GDM1 (cell line): ENCODE measurements around the gene TBC1D8.
A peak's percentile ranks its signal among the peaks of the same experiment; 100 is the strongest.

Experiments
- DNase-seq: peaks from one replicate; lab custom pipeline; 2025; lab: John Stamatoyannopoulos, UW

The TBC1D8 gene

DNA sequence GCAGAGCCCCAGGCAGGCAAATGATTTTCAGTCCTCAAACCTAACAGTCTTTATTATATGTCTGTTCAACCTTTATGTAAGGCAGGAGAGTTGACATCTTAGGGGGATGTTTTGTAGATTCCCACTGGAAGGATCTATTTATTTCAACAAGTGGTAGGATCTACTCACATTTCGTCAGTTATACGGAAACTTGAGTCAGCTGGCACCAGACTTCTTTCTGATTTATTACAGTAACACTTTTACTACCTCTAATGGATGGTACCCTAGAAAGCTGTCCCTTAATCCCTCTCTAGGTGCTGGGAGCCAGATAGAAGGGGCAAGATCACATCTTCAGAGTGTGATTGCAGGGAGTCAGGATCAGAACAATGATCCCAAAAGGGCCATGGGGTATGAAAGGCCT is 151.2 kb downstream of the TBC1D8 start:
- DNase-seq: no peak

DNA sequence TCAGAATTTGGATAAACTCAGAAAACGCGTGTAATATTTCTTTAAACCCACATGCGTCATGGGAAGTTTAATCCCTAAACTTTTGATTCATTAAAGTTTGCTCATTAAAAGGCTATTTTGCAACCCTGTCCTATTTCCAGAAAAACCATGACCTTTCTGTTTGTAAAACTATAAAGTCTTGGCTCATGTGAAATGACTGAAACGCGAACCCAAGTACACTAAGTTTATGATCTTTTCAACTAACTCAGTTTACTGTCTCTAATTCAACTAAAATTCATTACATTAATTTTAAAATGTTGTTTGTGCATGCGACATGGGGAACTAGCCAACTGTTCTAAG is 153.0 kb downstream of the TBC1D8 start:
- no peak for DNase-seq

DNA sequence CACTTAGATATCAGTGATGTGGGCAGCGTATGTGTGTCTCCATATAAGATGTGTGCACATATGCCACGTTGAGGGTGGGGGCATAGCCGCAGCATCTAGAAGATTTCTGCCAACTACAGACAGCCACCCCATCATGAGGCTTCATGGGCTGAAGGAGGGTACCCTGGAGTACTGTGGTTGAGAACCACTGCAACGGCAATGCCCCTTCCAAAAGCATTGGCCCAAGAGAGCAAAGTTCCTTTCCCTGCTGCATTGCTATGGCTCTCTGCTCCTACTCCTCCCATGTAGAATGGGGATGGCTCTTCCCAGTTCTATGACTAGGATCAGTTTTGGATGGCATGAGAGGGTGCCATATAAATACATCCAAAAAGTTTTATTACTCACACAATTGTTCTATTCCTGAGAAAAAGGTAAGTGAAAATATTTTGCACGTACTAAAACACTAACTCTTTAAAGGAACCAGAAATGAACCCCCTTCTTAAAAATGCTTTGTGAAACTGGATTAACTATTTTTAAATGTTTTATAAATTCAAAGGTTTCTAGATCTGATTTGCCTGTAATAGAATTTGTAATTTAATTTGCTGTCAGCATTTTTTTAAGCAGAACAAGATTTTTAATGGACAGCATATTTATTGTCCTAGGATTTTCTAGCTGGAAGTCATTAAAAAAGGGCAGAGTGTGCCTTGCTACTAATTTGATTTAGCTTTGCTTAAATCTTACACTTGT is 153.5 kb downstream of the TBC1D8 start:
- DNase-seq: no peak

DNA sequence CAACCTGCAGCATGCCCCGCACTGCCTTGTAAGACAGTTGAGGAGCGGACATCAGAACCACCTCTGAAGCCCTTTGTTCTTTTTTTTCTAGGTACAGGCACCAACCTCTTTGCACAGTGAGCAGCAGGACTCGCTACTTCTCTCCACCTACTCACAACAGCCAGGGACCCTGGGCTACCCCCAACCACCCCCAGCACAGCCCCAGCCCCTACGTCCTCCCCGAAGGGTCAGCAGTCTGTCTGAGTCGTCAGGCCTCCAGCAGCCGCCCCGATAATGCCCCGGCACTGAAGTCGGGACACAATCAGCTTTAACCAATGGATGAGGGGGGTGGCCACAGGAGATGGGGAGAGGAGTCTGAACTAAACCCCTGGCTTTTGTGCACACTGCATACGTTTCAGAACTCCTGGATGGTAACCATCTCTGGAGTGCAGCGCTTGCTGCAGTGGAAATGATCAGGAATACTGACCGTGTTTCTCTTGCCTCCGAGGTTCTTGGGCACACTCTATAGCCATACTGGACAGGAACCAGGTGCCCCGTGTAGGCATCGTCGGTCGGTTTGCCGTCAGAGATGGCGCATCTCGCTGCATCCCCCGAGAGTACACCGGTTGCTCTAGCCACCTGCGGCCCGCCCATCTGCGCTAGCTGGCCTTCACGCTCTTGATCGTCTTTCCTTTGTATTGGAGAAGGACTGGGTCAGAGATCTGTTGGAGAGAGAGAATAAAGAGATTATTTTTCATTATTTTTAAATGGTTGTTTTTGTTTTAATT is 155.7 kb downstream of the TBC1D8 start:
- DNase-seq: no peak

DNA sequence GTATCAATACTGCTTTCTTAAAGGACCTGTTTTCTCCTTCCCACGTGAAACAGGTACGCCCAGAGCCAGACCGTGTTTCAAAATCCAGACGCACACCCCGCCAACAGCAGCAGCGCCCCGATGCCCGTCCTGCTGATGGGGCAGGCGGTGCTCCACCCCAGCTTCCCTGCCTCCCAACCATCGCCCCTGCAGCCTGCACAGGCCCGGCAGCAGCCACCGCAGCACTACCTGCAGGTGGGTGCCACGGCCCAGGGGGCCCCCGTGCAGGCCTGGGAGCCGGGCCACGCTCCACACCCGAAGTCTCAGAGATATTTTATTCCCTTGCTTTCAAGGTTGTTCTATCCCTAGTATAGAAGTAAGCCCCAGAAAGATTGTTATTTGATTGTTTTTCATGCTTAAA is 157.9 kb downstream of the TBC1D8 start:
- no peak for DNase-seq

DNA sequence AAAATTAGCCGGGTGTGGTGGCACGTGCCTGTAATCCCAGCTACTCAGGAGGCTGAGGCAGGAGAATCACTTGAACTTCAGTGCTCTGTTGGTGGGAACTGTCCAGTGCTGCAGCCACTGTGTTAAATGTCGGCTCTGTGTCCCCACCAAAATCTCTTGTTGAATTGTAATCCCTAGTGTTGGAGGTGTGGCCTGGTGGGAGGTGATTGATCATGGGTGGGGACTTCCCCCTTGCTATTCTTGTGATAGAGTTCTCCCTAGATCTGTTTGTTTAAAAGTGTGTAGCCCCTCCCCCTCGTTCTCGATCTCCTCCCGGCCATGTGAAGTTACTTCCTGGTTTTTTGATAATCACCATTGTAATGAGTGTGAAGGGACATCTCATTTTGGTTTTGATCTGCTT is 158.9 kb downstream of the TBC1D8 start:
- DNase-seq: no peak

DNA sequence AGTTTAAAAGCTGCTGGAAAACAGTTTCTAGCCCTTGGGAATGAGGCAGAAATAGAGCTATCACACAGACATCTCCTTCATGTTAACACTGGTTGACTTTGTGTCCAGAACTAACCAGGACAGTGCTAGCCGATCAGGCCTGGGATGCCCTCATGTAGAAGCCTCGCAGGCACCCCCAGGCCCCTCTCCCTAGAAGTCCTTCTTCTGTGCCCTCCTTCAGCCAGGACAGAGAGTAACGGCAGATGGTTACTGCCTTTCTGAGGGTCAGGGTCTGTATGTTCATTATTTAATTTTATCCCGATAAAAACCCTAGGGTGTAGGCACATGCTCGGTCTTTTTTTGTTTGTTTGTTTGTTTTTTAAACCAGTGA is 159.8 kb downstream of the TBC1D8 start:
- no peak for DNase-seq

DNA sequence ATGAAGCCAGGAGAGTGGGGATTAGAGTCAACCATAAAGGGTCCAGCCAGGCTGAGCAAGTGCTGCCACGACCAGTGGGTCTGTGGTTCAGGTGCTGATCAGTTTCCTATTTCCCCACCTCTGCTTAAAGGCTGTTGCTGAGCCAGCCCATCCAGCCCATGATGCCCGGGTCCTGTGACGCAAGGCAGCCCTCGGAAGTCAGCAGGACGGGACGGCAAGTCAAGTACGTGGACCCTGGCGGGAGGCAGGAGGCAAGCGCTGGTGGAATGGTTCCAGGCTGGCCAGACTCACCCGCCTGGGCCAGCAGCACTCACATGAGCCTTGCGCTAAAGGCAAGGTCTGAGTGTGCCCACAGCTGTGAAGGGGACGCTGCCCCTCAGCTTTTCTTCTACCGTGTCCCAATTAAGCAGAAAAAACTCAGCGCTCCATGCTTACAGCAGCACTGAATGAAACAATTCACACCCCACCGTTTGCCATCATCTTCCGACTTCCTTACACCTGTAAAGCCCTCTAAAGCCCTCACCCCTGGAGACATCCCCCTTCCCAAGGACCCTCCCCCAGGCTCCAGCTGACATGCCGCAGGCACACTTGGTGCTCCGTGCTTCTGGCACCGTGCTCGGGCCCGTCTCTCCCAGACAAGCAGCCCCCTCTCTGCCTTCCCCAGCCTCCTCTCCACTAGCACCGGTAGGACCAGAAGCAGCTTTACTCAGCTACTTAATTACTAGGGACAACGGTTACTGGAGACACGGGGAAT is 160.4 kb downstream of the TBC1D8 start:
- no peak for DNase-seq

DNA sequence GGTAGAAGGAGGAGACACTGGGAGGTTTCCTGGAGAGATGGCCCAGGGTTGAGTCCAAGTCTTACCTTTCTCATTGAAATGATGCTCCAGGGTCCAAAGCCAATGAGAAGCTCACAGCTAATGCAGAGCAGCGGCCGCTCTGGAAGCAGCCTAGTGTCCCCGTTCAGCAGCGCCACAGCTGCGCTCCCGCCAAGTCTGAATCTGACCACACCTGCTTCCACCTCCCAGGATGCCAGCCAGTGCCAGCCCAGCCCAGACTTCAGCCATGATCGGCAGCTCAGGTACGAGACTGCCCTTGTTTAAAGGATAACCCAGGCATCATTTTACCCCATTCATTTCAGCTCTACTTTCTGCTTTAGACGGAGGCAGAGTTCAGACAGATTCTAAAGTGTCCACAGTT is 161.0 kb downstream of the TBC1D8 start:
- no peak for DNase-seq

DNA sequence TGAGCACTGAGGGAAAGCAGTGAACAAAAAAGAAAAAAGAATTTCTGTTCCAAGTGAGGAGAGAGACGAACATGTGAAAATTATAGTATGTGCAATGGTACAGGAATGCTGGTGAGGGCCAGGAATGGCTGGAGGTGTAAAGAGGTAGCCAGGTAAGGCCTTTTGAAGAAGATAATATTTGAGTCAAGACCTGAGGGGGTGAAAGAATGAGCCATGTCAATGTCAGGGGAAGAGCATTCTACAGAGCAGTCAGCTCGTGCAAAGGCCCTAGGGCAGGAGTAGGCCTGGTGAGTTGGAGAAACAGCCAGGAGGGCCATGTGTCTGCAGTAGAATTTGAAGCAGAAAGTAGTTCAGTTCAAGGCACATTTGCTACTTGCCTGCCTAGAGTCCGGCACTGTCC is 161.5 kb downstream of the TBC1D8 start:
- no peak for DNase-seq

DNA sequence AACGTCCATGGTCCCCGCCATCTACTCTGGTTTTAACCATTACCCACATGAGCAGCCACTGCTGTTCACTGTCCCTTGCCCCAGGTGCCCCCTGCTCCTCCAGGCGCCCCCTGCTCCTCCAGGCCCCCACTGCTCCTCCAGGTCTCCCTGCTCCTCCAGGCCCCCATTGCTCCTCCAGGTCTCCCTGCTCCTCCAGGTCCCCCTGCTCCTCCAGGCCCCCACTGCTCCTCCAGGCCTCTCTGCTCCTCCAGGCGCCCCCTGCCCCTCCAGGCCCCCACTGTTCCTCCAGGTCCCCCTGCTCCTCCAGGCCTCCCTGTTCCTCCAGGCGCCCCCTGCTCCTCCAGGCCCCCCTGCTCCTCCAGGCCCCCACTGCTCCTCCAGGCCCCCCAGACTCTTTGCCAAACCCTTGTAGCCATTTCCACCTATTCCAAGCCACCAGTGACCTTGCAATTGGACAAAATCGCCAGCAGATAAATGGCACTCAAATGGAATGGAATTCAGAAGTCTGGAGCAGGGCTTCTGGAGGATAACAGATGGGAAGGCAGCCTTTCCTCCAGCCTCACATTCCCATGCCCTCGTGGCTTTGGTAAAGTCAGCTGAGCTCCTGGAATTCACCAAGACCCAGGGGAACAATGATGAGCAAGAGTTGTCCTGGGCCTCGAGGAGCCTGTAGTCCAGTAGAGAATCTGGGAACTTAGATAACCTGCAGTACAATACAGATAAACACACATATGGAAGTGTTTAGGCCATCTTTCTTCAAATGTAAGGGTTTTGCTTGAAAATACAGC is 162.4 kb downstream of the TBC1D8 start:
- no peak for DNase-seq

DNA sequence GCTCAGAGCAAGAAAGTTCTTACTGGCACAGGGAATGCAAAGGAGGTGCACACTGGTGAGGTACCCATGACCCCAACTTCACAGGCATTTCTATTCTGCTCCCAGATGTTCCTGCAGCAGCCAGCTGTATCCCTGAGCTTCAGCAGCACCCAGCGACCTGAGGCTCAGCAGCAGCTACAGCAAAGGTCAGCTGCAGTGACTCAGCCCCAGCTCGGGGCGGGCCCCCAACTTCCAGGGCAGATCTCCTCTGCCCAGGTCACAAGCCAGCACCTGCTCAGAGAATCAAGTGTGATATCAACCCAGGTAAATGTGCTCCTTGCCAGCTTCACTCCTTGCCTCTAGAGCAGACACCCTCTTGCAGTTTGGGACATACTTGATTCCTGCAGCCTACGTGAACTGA is 163.2 kb downstream of the TBC1D8 start:
- no peak for DNase-seq

DNA sequence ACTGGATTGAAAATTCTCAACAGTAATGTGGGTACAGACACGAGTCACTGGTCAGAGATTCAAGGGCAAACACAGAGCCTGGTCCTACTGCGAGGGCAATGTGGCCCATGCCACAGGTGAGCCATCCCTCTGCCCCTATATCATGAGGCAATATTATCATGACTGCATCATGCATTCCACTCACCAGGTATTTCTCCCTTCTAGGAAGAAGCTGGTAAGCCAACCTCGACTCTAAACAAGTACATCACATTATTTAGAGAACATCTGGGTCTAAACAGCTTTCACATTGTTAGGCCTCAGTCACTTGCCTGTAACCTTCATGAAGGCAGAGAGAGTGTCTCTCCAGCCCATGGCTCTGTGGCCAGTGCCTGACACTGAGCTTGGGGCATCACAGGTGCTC is 163.6 kb downstream of the TBC1D8 start:
- DNase-seq: no peak

DNA sequence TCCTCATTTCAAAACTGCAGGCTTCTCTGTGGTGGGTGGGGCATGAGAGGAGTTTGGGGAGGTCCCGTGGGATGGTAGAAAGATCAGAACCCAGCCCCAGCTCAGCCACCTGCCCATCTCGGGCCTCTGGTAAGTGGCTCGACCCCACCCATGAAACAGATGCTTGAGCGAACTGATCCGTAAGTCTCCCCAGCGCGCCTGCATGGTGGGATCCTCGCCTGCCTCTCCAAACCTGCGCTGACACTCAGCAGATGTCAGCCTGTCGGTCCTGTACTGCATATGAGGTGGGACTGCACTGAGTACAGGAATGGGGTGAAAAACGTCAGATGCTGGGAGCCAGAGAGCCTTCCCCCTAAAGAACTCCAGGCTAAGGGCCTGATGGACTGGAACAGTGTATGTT is 165.0 kb downstream of the TBC1D8 start:
- DNase-seq: no peak

DNA sequence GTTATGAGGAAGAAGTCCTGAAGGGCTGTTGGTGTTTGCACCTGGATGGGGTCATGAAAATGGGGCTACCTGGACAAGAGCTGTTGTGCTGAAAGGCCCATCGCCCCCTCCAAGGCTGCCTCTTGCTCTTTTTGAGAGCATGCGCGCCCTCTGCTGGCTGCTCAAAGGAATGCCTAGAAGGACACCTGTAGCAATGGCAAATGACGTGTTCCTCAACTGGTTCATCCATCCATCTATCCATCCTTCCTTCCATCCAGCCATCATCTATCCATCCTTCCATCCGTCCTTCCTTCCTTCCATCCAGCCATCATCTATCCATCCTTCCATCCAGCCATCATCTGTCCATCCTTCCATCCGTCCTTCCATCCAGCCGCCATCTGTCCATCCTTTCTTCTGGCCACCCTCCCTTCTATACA is 166.3 kb downstream of the TBC1D8 start:
- peak; percentile 18 for DNase-seq

DNA sequence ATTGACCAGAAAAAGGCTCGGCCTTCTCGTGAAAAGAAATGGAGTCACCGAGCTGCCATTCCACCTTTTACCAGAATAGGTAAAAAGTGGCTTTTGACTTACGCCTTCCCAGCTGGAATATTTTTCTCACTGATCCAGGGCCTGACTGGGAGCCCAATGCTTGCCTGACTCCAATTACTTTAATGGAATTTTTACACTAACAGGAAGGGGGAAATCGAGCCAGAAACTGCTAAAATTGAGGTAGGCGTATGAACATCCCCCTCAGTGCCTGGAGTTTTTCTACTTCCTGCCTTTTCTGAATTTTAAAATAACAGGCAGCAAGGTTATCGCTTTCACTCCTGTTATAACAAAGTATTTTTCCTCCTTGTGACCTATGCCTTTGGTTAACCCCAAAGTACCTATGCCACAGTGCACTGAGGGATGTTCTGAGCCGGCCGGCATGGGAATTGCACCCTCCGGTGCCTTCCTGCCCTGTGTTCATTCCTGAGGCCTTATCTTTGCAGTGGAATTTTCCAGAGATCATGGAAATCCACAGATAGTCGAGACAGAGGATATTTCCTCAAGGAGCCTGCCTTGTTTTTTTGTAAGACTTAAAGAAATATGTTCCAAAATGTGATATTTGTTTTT is 167.4 kb downstream of the TBC1D8 start:
- DNase-seq: no peak

DNA sequence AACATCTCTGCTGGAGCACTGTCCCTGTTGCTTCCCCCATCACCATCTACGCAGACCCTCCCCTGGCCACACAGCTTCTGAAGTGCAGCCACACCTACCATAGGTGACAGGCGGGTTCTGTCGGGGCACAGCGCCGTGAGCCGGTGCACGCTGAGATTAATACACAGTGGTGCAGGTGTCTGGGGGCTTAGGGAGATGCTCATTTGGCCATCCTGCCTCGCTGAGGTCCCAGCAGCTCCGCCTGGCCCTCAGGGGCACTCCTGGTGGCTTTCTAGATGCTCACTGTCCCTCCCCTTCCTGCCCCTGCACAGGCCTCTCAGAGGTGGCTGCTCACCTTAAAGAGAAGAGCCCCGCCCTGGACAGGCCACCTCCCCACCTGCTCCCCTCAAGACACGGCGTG is 168.0 kb downstream of the TBC1D8 start:
- DNase-seq: no peak

DNA sequence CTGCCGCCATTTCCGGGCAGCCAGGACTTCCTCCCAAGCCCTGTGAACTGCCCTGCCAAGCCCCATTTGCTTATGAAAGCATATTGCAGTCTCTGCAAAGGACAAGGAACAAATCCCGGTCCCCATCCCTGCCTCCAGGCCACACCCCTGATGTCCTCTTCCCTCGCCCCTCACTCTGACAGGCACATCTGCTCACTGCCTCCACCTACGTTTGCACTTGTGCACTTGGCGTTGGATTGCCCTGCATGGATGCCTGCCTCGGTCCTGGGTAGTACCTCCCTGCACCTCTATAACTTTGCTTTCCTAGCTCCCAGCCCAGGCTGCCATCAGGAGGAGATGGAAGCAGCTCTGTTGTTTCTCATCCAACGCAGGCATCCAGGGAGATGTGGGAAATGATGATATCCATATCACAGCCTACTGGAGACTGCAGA is 168.7 kb downstream of the TBC1D8 start:
- no peak for DNase-seq

DNA sequence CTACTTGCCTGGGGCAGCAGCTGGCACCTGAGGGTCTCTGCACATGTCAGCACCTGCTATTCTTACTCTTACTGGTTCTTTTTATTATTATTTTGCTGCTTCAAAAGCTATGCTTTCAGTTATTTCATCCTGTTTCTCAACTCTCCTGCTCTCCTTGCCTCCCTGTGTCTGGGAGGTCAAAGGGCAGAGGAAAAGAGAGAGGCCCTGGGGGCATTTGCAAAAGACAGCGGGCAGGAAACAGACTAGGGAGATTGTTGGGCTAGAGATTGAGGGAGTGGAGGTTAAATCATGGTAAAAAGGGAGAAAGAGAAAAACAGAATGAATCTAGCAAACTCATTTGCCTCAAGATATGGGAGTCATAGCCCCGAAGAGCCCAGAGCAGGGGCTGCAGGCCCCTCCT is 170.2 kb downstream of the TBC1D8 start:
- DNase-seq: no peak

DNA sequence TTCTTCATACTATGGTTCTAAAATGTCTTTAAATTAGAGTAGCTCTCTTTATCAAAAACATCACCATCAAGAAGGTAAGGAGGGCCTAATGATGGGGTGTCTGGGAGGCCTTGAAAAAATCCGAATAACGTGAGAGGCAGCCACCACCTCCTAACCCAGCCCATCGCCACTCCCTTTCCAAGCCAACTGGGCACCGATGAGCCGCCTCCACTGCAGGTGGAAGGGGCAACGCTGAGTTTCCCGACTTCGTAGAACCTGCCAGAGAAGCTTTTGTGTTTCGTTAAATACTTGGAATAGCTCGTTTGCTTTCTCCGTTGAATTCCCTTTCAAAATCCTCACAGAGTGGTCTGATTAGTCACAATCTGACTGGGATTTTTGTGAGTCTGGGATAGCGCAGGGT is 171.1 kb downstream of the TBC1D8 start:
- no peak for DNase-seq

DNA sequence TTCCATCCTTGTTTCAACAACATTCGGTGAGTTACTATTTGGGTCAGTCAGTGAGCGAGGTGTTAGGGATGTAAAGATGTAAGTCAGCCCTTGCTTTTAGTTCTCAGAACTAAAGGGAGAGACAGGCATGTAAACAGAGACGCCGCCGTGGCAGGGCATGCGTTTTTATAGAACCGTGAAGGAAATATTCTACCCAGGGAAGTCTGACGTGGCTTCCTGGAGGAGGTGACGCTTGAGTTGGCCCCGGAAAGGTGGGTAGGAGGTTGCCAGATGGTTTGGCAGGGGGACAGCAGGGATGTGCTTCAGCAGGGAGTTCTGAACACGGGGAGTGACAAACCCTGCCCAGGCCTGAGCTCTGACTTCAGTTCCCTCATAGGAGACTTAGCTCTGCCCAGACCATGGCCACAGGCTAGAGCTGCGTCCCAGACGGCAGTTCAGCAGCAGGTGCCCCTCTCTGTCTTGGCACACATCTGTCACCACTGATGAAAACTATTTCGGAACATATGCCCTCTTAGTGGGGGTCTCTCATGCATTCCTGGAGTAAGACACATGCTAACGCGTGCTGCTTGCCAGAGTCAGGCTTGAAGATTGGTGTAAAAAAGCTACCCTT is 172.5 kb downstream of the TBC1D8 start:
- peak; percentile 9 for DNase-seq
